ENCODE results near the gene DHRS3.
"Not testable (repeated sequence)": the region's sequence is repeated elsewhere in the genome, so short reads cannot be mapped to it uniquely, and the experiment has no call there.

DHRS3 gene

GRCh38 chr1:12617901-12618660 lies at the start of gene DHRS3:
DHRS3 (minus strand) TSS chr1:12618210; CDS start chr1:12617348, 862 bp downstream.
- DNase-seq (ENCODE audit: low spot score), result peak; percentile 88

- DNase-seq (ENCODE audit: low spot score), result no peak
Observed at GRCh38 chr1:12666141-12666735, 48.2 kb upstream of the DHRS3 start.

- no peak for DNase-seq (ENCODE audit: low spot score)
Observed at GRCh38 chr1:12665511-12665910, 47.5 kb upstream of the DHRS3 start.

- no peak for DNase-seq (ENCODE audit: low spot score)
Observed at GRCh38 chr1:12662556-12662955, 44.5 kb upstream of the DHRS3 start.

GRCh38 chr1:12661606-12662219 lies 43.7 kb upstream of the DHRS3 start:
- DNase-seq (ENCODE audit: low spot score), result no peak

GRCh38 chr1:12658531-12659453 lies 40.8 kb upstream of the DHRS3 start:
- peak; percentile 80 for DNase-seq (ENCODE audit: low spot score)

GRCh38 chr1:12657885-12658512 lies 40.0 kb upstream of the DHRS3 start:
- DNase-seq (ENCODE audit: low spot score), result not testable (repeated sequence)

- DNase-seq (ENCODE audit: low spot score), result no peak
Observed at GRCh38 chr1:12657060-12657884, 39.3 kb upstream of the DHRS3 start.

- no peak for DNase-seq (ENCODE audit: low spot score)
Observed at GRCh38 chr1:12656575-12656974, 38.6 kb upstream of the DHRS3 start.

GRCh38 chr1:12654657-12655056 lies 36.6 kb upstream of the DHRS3 start:
- DNase-seq (ENCODE audit: low spot score), result no peak

GRCh38 chr1:12654004-12654567 lies 36.1 kb upstream of the DHRS3 start:
- no peak for DNase-seq (ENCODE audit: low spot score)

GRCh38 chr1:12649971-12650421 lies 32.0 kb upstream of the DHRS3 start:
- DNase-seq (ENCODE audit: low spot score), result no peak

- no peak for DNase-seq (ENCODE audit: low spot score)
Observed at GRCh38 chr1:12648741-12649140, 30.7 kb upstream of the DHRS3 start.

- not testable (repeated sequence) for DNase-seq (ENCODE audit: low spot score)
Observed at GRCh38 chr1:12645401-12645800, 27.4 kb upstream of the DHRS3 start.

GRCh38 chr1:12644829-12645228 lies 26.8 kb upstream of the DHRS3 start:
- no peak for DNase-seq (ENCODE audit: low spot score)

- DNase-seq (ENCODE audit: low spot score), result no peak
Observed at GRCh38 chr1:12644237-12644636, 26.2 kb upstream of the DHRS3 start.

GRCh38 chr1:12643785-12644184 lies 25.8 kb upstream of the DHRS3 start, which contains the start of gene AADACL4:
AADACL4 (plus strand) TSS chr1:12644085; CDS start chr1:12644547, 462 bp downstream.
- DNase-seq (ENCODE audit: low spot score), result no peak

GRCh38 chr1:12643079-12643478 lies 25.1 kb upstream of the DHRS3 start:
- no peak for DNase-seq (ENCODE audit: low spot score)

GRCh38 chr1:12640958-12641272 lies 22.9 kb upstream of the DHRS3 start:
- DNase-seq (ENCODE audit: low spot score), result no peak

- DNase-seq (ENCODE audit: low spot score), result no peak
Observed at GRCh38 chr1:12640237-12640957, 22.4 kb upstream of the DHRS3 start.

Data from left forelimb (tissue), 1 donor.